Measurements from ENCODE around the gene SDK2. TPM values are rescaled to one million over a fixed set of nuclear protein-coding genes. Genes with fewer than 3 reads are reported as not detected.

SDK2 gene
- total and polyA plus RNA-seq, 2 experiments from 2014 or later: 0.74 to 5.1 TPM

DNA sequence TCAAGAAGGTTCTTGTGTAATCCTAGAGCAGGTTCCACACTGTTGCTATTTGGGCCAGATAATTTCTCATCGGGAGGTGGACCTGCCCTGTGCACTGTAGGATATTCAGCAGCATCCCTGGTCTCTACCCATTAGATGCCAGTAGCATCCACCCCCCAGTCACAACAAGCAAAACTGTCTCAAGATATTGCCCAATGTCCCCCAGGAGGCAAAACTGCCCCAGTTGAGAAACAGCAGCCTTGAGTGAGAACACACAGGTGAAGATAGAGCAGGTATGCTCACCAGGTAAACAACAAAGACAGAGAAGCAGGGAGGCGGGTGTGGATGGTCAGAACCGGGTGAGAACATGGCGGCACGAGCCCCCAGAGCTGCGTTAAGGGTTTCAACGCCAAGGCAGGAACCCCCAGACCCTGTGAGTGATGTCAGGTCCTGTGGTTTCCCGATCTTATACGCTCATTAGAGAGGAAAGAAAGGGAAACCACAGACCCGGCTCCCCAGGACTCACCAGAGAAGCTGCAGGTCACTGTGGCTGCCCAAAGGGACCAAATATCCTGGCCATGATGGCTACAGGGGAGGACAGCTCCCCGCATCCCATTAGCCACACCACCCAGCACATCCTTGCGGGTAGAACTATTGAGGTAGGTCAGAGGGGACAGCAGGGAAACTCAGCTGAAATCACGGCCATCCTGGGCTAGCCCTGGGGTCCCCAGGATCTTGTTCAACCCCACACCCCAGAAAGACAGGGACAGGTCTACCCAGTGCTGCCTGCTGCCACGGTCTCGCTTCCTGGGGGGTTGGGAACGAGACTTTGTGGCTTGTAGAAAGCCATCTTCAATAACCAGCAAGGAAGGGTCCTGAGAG lies 353.6 kb downstream of the SDK2 start:
- no peaks in the 10 kb centered on the region for H3K9me3 Mint-ChIP-seq
- Histone ChIP-seq H2AFZ (no peak overlapping the region), H3K79me2 (replicated peaks; ENCODE audit: insufficient read depth) (0 out of 2 replicates have a peak, but pooled peaks cover 5% of the 10 kb centered on the region), H4K20me1 (replicated peaks; ENCODE audit: insufficient read depth) (no peaks in the 10 kb centered on the region), H3K27me3 (ENCODE audit: insufficient read depth) (no peaks in the 10 kb centered on the region), H3F3A (replicated peaks; ENCODE audit: low read depth) (no peaks in the 10 kb centered on the region), H3K9me2 (ENCODE audit: insufficient read depth) (no peaks in the 10 kb centered on the region), H3K27ac (ENCODE audit: low read depth) (no peak overlapping the region), H3K4me3 (no peak overlapping the region), H3K36me3 (ENCODE audit: insufficient read depth) (no peaks in the 10 kb centered on the region), H3K4me2 (no peak overlapping the region), H3K4me1 (ENCODE audit: insufficient read depth) (no peaks in the 10 kb centered on the region)
- H3K27ac Mint-ChIP-seq: no peak overlapping the region
- H3K36me3 Mint-ChIP-seq (ENCODE audit: low read depth): no peaks in the 10 kb centered on the region
- TF ChIP-seq, protein P1, sequence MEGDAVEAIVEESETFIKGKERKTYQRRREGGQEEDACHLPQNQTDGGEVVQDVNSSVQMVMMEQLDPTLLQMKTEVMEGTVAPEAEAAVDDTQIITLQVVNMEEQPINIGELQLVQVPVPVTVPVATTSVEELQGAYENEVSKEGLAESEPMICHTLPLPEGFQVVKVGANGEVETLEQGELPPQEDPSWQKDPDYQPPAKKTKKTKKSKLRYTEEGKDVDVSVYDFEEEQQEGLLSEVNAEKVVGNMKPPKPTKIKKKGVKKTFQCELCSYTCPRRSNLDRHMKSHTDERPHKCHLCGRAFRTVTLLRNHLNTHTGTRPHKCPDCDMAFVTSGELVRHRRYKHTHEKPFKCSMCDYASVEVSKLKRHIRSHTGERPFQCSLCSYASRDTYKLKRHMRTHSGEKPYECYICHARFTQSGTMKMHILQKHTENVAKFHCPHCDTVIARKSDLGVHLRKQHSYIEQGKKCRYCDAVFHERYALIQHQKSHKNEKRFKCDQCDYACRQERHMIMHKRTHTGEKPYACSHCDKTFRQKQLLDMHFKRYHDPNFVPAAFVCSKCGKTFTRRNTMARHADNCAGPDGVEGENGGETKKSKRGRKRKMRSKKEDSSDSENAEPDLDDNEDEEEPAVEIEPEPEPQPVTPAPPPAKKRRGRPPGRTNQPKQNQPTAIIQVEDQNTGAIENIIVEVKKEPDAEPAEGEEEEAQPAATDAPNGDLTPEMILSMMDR (conservative IDR thresholded peaks at IDR 0.05; ENCODE audit: low read depth in 2 of 2): no peak
- no peak for TF ChIP-seq ZNF331 (CRISPR knock-in tag; IDR thresholded peaks at IDR 0.05; ENCODE audit: low read depth)
- TF ChIP-seq, protein P2, sequence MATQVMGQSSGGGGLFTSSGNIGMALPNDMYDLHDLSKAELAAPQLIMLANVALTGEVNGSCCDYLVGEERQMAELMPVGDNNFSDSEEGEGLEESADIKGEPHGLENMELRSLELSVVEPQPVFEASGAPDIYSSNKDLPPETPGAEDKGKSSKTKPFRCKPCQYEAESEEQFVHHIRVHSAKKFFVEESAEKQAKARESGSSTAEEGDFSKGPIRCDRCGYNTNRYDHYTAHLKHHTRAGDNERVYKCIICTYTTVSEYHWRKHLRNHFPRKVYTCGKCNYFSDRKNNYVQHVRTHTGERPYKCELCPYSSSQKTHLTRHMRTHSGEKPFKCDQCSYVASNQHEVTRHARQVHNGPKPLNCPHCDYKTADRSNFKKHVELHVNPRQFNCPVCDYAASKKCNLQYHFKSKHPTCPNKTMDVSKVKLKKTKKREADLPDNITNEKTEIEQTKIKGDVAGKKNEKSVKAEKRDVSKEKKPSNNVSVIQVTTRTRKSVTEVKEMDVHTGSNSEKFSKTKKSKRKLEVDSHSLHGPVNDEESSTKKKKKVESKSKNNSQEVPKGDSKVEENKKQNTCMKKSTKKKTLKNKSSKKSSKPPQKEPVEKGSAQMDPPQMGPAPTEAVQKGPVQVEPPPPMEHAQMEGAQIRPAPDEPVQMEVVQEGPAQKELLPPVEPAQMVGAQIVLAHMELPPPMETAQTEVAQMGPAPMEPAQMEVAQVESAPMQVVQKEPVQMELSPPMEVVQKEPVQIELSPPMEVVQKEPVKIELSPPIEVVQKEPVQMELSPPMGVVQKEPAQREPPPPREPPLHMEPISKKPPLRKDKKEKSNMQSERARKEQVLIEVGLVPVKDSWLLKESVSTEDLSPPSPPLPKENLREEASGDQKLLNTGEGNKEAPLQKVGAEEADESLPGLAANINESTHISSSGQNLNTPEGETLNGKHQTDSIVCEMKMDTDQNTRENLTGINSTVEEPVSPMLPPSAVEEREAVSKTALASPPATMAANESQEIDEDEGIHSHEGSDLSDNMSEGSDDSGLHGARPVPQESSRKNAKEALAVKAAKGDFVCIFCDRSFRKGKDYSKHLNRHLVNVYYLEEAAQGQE (IDR thresholded peaks at IDR 0.05; ENCODE audit: unreplicated experiment): no peak
- TF ChIP-seq JUNB (IDR thresholded peaks at IDR 0.05; ENCODE audit: unreplicated experiment): no peak
- TF ChIP-seq CREB1 (CRISPR knock-in tag; IDR thresholded peaks at IDR 0.05; ENCODE audit: low read depth): no peak
- TF ChIP-seq NANOG (IDR thresholded peaks at IDR 0.05; ENCODE audit: borderline replicate concordance): no peak
- no peak for DNase-seq (ENCODE audit: low spot score)
- H3K4me1 Mint-ChIP-seq: peaks cover 28% of the 10 kb centered on the region
- no peak for ATAC-seq
- peaks cover 11% of the 10 kb centered on the region for H3K27me3 Mint-ChIP-seq (ENCODE audit: insufficient read depth, low read depth, poor library complexity)
- H3K4me3 Mint-ChIP-seq: no peak overlapping the region

DNA sequence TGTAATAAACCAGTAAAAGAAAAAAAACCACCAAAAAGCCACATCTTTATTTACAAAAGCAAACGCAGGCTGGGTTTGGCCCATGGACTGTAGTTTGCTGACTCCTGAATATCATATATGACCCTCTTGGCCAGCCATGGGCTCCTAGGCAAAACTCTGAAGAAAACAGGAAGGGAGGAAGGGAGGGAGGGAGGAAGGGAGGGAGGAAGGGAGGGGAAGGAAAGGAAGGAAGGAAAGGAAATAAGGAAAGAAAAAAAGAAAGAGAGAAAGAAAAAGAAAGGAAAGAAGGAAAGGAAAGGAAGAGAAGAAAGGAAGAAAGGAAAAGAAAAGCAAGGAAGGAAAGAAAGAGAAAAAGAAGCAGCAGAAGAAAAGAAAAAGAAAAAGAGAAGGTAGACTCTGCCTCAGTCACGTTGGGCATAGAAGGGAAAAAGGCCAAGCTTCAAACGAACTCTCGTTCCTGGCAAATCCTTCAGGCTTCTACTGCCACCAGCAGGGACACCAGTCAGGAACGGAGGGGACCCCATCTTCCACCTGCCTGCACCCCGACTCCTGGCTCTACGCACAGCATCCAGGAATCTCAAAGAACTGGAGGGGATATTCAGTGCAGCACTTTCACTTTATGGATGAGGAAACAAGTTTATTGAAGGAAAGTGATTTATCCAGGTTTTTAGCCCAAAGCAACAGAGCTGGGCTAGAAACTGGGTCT lies 354.5 kb downstream of the SDK2 start:
- Histone ChIP-seq H2AFZ (no peak overlapping the region), H3K79me2 (replicated peaks; ENCODE audit: insufficient read depth) (0 out of 2 replicates have a peak, but pooled peaks cover 3% of the 10 kb centered on the region), H3K4me3 (no peak overlapping the region), H3K4me2 (no peak overlapping the region), H3F3A (replicated peaks; ENCODE audit: low read depth) (no peaks in the 10 kb centered on the region), H3K27ac (ENCODE audit: low read depth) (no peak overlapping the region), H3K27me3 (ENCODE audit: insufficient read depth) (no peaks in the 10 kb centered on the region), H4K20me1 (replicated peaks; ENCODE audit: insufficient read depth) (no peaks in the 10 kb centered on the region), H3K9me2 (ENCODE audit: insufficient read depth) (no peaks in the 10 kb centered on the region), H3K4me1 (ENCODE audit: insufficient read depth) (peaks cover under 1% of the 10 kb centered on the region), H3K36me3 (ENCODE audit: insufficient read depth) (no peaks in the 10 kb centered on the region)
- no peak for ATAC-seq
- no peak for DNase-seq (ENCODE audit: low spot score)
- Mint-ChIP-seq H3K9me3 (no peaks in the 10 kb centered on the region), H3K36me3 (ENCODE audit: low read depth) (no peaks in the 10 kb centered on the region), H3K4me3 (no peak overlapping the region; the same call in 2 of the 3 replicates), H3K27ac (no peak overlapping the region; the same call in 1 of the 2 replicates), H3K4me1 (peaks cover 28% of the 10 kb centered on the region), H3K27me3 (ENCODE audit: insufficient read depth, low read depth, poor library complexity) (peaks cover 11% of the 10 kb centered on the region)
- TF ChIP-seq POLR2AphosphoS5 (IDR thresholded peaks at IDR 0.05; ENCODE audit: low read depth) (no peak), EZH2 (IDR thresholded peaks at IDR 0.05; ENCODE audit: low read depth, unreplicated experiment) (no peak), ZNF331 (CRISPR knock-in tag; IDR thresholded peaks at IDR 0.05; ENCODE audit: low read depth) (no peak), EZH2phosphoT487 (IDR thresholded peaks at IDR 0.05; ENCODE audit: unreplicated experiment) (no peak), STAT1 (IDR thresholded peaks at IDR 0.05; ENCODE audit: unreplicated experiment) (no peak), CREB1 (CRISPR knock-in tag; IDR thresholded peaks at IDR 0.05; ENCODE audit: low read depth) (no peak)
- TF ChIP-seq, protein P1 (conservative IDR thresholded peaks at IDR 0.05; ENCODE audit: low read depth in 2 of 2): no peak
- TF ChIP-seq, protein P2 (IDR thresholded peaks at IDR 0.05; ENCODE audit: unreplicated experiment): no peak
